Stimulated activated CD4-positive, alpha-beta T cell treated with anti-CD3 and anti-CD28 coated beads, Interleukin-1b, Interleukin-23, amount 100 ng/mL, for 24 hours (primary cell): Measurements from ENCODE around the gene PAIP2.
"Not testable (repeated sequence)": the region's sequence is repeated elsewhere in the genome, so short reads cannot be mapped to it uniquely, and the experiment has no call there.

Experiments used
- DNase-seq, 4 experiments: peaks; one replicate each; pipeline ENCODE4 v3.0.0-alpha.2; 2020; ENCODE audit warnings: low read depth in 4 of 4, low spot score in 1 of 4

PAIP2 gene

GRCh38 chr5:139378101-139378825, 36.6 kb downstream of the PAIP2 start:
- DNase-seq, result no peak

GRCh38 chr5:139378941-139379361, 37.3 kb downstream of the PAIP2 start:
- no peak for DNase-seq

GRCh38 chr5:139379626-139380449, 38.2 kb downstream of the PAIP2 start:
- DNase-seq, result no peak

GRCh38 chr5:139381837-139382761, 40.4 kb downstream of the PAIP2 start:
- DNase-seq, result no peak

GRCh38 chr5:139382807-139383206, 41.2 kb downstream of the PAIP2 start:
- no peak for DNase-seq

GRCh38 chr5:139383275-139383992, 41.8 kb downstream of the PAIP2 start, which contains the start of gene SLC23A1:
SLC23A1 (minus strand) TSS chr5:139383297; CDS start chr5:139383253, 44 bp downstream.
- no peak for DNase-seq

- no peak for DNase-seq
Observed at GRCh38 chr5:139383993-139384590, 42.4 kb downstream of the PAIP2 start.

- no peak for DNase-seq
Observed at GRCh38 chr5:139384591-139385051, 43.0 kb downstream of the PAIP2 start.

GRCh38 chr5:139385061-139386049, 43.7 kb downstream of the PAIP2 start:
- no peak for DNase-seq

- DNase-seq, result no peak
Observed at GRCh38 chr5:139386050-139386438, 44.4 kb downstream of the PAIP2 start.

GRCh38 chr5:139386956-139387355, 45.3 kb downstream of the PAIP2 start:
- DNase-seq, result not testable (repeated sequence)

GRCh38 chr5:139387611-139388197, 46.0 kb downstream of the PAIP2 start:
- DNase-seq, result no peak

- no peak for DNase-seq
Observed at GRCh38 chr5:139388198-139388821, 46.7 kb downstream of the PAIP2 start.

GRCh38 chr5:139389701-139390638, 48.3 kb downstream of the PAIP2 start, which contains the start of gene MZB1:
MZB1 (minus strand) TSS chr5:139389913; CDS start chr5:139389856, 57 bp downstream.
- DNase-seq, result no peak

- DNase-seq, result no peak
Observed at GRCh38 chr5:139390639-139391569, 49.2 kb downstream of the PAIP2 start.
